HL-60/S4 treated with phorbol 12-myristate 13-acetate at 8.2 ng/mL for 4 days and 3 days (cell line): ENCODE results near the gene COL4A2.

Experiments
- in situ Hi-C: fragments of 300-500 bp; cut with MboI; formaldehyde crosslinking; loops from 2 replicates; pipeline ENCODE4 v1.15.0; 2022; ENCODE audit warnings: low sequenced_read_pairs

The COL4A2 gene

GRCh38 chr13:110465696-110466095, 158.6 kb downstream of the COL4A2 start:
- in situ Hi-C loops = loop anchor here (25.0 kb wide), 1 partner anchor 97 kb away; the partner anchor contains the start of gene RAB20

GRCh38 chr13:110466266-110466915, 159.3 kb downstream of the COL4A2 start:
- in situ Hi-C loops = loop anchor here (25.0 kb wide), 1 partner anchor 96 kb away; the partner anchor contains the start of gene RAB20

DNA sequence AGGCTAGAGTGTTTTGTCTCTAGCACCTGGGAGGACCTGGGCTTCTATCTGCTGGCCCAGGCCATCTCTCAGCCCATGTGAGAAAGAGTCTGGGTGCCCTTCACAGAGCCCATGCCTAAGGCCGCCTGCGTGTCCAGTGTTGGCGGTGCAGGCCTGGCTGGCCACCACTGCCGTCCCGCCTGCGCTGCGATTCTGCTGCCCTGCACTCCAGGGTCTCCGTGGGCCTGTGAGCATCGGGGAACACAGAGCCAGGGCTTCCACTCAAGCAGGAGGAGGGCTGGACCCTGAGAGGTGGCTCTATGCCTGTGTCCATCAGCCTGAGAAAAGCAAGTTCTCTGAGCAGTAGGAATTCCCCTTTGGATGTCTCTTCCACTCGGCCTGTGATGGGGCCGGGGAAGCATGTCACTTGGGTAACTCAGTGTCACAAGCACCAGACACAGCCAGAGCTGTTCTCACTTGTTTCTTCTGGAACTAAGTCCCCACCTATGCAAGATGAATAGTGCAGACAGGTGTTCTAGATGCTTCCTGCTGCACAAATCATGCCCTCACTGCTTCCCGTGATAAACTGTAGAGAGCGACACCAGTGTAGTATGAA, 160.5 kb downstream of the COL4A2 start:
- in situ Hi-C loops = loop anchor here (25.0 kb wide), 1 partner anchor 95 kb away; the partner anchor contains the start of gene RAB20

DNA sequence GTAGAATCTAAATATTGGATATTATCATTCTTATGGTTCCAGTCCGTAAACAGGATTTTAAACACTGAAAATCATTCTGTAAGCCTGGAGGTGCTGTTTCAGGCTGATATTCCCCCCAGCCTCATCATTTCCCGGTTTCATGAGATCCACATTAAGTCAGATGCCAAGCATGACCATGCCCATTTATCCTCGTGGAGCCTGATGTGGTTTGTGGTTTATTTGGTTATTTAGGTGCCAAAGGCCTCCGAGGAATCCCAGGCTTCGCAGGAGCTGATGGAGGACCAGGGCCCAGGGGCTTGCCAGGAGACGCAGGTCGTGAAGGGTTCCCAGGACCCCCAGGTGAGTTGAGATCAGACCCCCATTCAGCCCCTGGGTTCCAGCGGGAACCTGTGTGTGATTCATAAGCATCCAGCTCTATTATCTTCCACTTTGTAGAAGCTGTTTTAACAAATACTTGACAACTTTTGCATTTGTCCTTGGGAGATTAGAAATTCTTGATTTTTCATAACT, 162.0 kb downstream of the COL4A2 start:
- in situ Hi-C loops = loop anchor here (25.0 kb wide), 1 partner anchor 93 kb away; the partner anchor contains the start of gene RAB20

- in situ Hi-C loops = loop anchor here (25.0 kb wide), 1 partner anchor 93 kb away; the partner anchor contains the start of gene RAB20
These were observed 162.5 kb downstream of the COL4A2 start for GRCh38 chr13:110469597-110469996.

DNA sequence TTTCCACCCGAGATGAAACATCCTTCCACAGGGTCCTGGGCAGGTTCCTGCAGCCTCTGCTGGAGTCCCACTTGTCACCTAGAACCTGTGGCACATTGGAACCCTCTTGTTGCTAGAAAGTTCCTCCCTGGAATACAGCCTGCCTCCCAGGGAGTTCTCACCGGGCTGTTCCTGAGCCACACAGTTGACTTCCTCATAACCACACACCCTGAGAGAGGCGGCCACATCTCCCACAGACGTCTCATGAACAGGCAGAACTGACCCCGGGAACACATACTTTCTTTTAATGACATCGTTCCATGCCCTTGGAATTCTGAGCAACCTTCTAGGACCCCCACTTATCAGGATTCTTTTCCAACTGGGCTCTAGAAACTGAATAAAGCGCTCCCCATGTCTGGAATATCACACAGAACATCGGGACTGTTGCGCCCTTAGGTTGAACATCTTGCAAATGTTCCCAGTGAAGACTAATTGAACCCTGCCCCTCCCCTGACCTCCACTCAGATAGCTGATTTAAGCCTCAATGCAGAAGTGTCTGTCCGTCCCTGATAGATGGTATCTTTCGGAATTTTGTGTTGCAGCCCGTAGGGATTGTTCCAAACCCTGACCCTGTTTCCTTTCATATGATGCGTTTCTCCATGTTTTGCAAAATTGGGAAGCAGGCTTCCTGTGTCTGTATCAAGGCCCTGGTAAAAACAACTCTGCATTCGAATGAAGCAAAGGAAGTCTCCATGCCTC, 163.4 kb downstream of the COL4A2 start:
- in situ Hi-C loops = loop anchor here (25.0 kb wide), 1 partner anchor 92 kb away; the partner anchor contains the start of gene RAB20

DNA sequence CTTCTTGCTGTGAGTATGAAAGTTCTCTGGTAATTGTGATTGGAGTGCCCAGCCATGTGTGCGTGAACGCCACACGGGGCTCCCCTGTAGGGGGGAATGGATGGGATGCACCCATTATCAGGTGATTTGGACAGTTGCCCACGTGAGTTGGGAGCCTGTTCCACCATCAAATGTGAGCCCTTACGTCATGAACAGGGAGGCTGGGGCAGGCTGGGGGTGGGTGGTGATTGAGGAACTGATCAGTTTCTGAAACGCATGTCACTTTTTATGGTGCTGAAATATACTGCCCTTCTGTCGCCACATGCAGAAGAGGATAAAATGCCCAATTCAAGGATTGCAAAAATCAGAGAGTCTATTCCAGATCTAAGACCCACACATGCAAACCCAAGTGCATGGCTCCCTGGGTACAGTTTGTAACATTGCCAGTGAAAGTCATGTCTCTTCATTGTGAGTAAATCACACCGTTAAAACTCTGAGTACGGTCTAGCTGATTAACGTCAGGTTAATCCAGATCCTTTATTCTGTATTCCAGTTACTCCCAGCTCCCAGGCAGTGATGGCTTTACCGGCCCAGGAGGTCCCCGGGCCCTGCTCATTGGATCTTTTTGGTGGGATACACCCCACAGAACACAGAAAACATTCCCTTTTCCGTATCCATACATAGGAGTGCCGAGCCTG, 164.2 kb downstream of the COL4A2 start:
- in situ Hi-C loops = loop anchor here (25.0 kb wide), 1 partner anchor 91 kb away; the partner anchor contains the start of gene RAB20

GRCh38 chr13:110471833-110472162, 164.7 kb downstream of the COL4A2 start:
- in situ Hi-C loops = loop anchor here (25.0 kb wide), 1 partner anchor 91 kb away; the partner anchor contains the start of gene RAB20

DNA sequence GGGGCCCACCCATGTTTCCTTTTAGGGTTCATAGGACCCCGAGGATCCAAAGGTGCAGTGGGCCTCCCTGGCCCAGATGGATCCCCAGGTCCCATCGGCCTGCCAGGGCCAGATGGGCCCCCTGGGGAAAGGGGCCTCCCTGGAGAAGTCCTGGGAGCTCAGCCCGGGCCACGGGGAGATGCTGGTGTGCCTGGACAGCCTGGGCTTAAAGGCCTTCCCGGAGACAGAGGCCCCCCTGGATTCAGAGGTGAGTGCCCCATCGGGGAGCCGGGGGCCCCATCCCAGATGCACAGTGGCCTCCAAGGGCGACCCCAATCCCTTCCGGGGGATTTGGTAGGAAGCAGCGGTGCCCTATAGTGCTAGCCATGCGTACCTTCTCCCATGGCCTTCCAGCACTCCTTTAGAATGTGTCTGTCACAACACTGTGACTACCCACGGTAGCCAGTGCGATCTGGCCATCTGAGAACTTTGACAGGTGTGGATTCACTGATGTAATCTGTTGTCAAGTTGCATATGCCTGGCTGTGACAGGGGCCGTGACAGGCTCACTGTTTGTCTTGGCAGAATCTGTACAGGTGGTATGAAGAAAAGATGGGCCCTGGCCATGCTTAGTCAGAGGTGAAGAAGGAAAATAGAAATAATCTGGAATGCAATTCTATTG, 165.9 kb downstream of the COL4A2 start:
- in situ Hi-C loops = loop anchor here (25.0 kb wide), 1 partner anchor 89 kb away; the partner anchor contains the start of gene RAB20

DNA sequence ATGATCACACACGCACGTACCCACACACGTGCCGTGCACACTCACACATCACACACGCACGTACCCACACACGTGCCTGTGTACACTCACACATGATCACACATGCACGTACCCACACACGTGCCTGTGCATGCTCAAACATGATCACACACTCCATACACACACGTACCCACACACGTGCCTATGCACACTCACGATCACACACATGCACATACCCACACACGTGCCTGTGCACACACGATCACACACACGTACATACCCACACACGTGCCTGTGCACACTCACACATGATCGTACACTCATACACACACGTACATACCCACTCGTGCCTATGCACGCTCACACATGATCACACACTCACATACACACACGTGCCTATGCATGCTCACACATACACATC, 167.6 kb downstream of the COL4A2 start:
- in situ Hi-C loops = loop anchor here (25.0 kb wide), 1 partner anchor 88 kb away; the partner anchor contains the start of gene RAB20

DNA sequence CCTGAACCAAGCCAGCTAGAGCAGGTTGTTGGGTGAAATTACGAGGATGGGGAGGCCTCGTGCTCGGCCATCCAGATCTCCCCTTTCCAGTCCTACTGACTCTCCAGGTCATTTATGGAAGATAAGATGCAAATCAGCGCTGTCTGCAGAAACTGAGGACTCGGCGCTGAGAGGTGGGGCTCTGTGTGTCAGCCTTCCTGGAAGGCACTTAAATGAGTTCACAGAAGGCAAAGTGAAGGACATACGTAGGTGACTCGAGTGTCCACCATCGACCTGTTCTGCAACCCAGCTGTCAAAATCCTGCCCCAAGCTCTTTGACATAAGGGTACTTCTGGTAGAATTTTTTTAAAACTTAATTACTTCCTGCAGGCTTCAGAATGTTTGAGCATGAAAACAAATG, 168.0 kb downstream of the COL4A2 start:
- in situ Hi-C loops = no loop called here

GRCh38 chr13:110475550-110476219, 168.6 kb downstream of the COL4A2 start:
- in situ Hi-C loops = no loop called here

DNA sequence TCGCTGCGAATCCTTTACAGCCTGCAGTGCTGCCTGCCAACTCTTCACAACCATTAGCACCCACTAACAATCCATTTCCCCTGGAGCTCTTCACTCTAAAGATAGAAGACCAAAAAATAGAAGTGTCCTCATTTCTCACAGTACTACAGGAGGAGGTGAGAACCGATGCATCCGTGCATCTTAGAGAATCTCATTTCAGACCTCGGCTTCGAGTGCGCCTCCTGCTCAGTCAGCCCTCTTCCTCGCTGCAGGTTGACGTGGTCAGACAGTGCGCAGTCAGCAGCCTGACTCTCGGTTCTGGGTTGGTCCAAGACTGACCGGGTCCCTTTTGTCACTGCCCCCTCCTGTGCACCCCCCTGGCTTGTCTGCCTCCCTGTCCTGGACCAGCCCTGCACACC, 169.1 kb downstream of the COL4A2 start:
- in situ Hi-C loops = no loop called here

DNA sequence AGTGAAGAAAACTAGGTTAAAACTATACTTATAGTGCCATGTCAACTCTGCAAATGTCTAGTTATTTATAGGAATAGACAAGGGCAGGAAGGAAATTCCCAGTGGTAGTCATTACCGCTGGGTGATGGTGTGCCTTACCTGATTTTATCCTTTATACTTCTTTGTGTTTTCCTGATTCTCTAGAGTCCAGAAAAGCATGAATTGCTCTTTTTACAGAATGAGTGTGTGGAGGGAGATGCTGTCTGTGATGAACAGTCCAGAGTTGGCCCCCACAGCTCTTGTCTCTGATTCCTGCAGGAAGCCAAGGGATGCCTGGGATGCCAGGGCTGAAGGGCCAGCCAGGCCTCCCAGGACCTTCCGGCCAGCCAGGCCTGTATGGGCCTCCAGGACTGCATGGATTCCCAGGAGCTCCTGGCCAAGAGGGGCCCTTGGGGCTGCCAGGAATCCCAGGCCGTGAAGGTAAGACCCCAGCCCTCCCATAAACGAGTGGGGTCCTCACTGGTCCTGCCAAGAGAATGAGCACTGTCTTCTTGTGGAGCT, 170.7 kb downstream of the COL4A2 start:
- in situ Hi-C loops = no loop called here

GRCh38 chr13:110478405-110479214, 171.5 kb downstream of the COL4A2 start:
- in situ Hi-C loops = no loop called here

DNA sequence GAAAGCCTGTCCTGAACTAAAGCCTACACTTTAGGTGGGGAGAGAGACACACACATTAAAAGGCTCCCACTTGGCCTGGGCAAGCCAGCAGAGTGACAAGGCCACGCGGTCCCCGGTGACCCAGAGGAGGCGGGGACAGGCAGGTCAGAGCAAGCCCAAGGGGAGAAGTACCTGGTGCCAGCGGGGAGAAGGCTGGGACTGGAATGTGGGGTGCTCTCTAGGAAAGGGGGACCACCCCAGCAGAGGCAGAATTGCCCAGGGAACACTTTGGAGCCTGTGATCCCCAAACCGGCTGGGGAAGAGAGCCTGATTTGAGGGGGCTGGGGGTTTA, 172.1 kb downstream of the COL4A2 start:
- in situ Hi-C loops = no loop called here

GRCh38 chr13:110479648-110480047, 172.6 kb downstream of the COL4A2 start:
- in situ Hi-C loops = no loop called here

- in situ Hi-C loops = no loop called here
These were observed 173.1 kb downstream of the COL4A2 start for GRCh38 chr13:110480161-110480560.
